ENCODE data around the gene PGP.

Gene PGP

GRCh38 chr16:2190659-2191445, 23.8 kb downstream of the PGP start:
- no peak for DNase-seq
- in situ Hi-C loops (cut with HindIII; ENCODE audit: low pct_ligation_motif_present, low pct_unique_long_range_greater_than_20kb, low sequenced_read_pairs), result no loop called here

GRCh38 chr16:2190002-2190658, 24.5 kb downstream of the PGP start:
- DNase-seq, result no peak
- in situ Hi-C loops (cut with HindIII; ENCODE audit: low pct_ligation_motif_present, low pct_unique_long_range_greater_than_20kb, low sequenced_read_pairs), result no loop called here

- in situ Hi-C loops (cut with HindIII; ENCODE audit: low pct_ligation_motif_present, low pct_unique_long_range_greater_than_20kb, low sequenced_read_pairs), result no loop called here
- DNase-seq, result no peak
These were observed 25.3 kb downstream of the PGP start for GRCh38 chr16:2189252-2189893.

GRCh38 chr16:2188395-2188794, 26.2 kb downstream of the PGP start:
- no peak for DNase-seq
- in situ Hi-C loops (cut with HindIII; ENCODE audit: low pct_ligation_motif_present, low pct_unique_long_range_greater_than_20kb, low sequenced_read_pairs), result no loop called here

- DNase-seq, result no peak
- in situ Hi-C loops (cut with HindIII; ENCODE audit: low pct_ligation_motif_present, low pct_unique_long_range_greater_than_20kb, low sequenced_read_pairs), result no loop called here
These were observed 27.4 kb downstream of the PGP start for GRCh38 chr16:2187212-2187611.

- no peak for DNase-seq
- in situ Hi-C loops (cut with HindIII; ENCODE audit: low pct_ligation_motif_present, low pct_unique_long_range_greater_than_20kb, low sequenced_read_pairs), result no loop called here
These were observed 28.1 kb downstream of the PGP start for GRCh38 chr16:2186505-2186904.

- in situ Hi-C loops (cut with HindIII; ENCODE audit: low pct_ligation_motif_present, low pct_unique_long_range_greater_than_20kb, low sequenced_read_pairs), result no loop called here
These were observed 28.6 kb downstream of the PGP start for GRCh38 chr16:2186064-2186463.

GRCh38 chr16:2184962-2185361, 29.7 kb downstream of the PGP start:
- in situ Hi-C loops (cut with HindIII; ENCODE audit: low pct_ligation_motif_present, low pct_unique_long_range_greater_than_20kb, low sequenced_read_pairs), result no loop called here
- DNase-seq, result no peak

More at GRCh38 chr16:2186064-2186463, 28.6 kb downstream of the PGP start:
- no peak for DNase-seq

GRCh38 chr16:2184346-2184745, 30.3 kb downstream of the PGP start:
- in situ Hi-C loops (cut with HindIII; ENCODE audit: low pct_ligation_motif_present, low pct_unique_long_range_greater_than_20kb, low sequenced_read_pairs), result no loop called here

GRCh38 chr16:2183671-2184070, 31.0 kb downstream of the PGP start:
- no peak for DNase-seq
- in situ Hi-C loops (cut with HindIII; ENCODE audit: low pct_ligation_motif_present, low pct_unique_long_range_greater_than_20kb, low sequenced_read_pairs), result no loop called here

More at GRCh38 chr16:2184346-2184745, 30.3 kb downstream of the PGP start:
- no peak for DNase-seq

GRCh38 chr16:2181952-2182351, 32.7 kb downstream of the PGP start:
- no peak for DNase-seq
- in situ Hi-C loops (cut with HindIII; ENCODE audit: low pct_ligation_motif_present, low pct_unique_long_range_greater_than_20kb, low sequenced_read_pairs), result no loop called here

GRCh38 chr16:2180962-2181923, 33.4 kb downstream of the PGP start:
- no peak for DNase-seq
- in situ Hi-C loops (cut with HindIII; ENCODE audit: low pct_ligation_motif_present, low pct_unique_long_range_greater_than_20kb, low sequenced_read_pairs), result no loop called here

GRCh38 chr16:2180461-2180860, 34.2 kb downstream of the PGP start:
- in situ Hi-C loops (cut with HindIII; ENCODE audit: low pct_ligation_motif_present, low pct_unique_long_range_greater_than_20kb, low sequenced_read_pairs), result no loop called here
- no peak for DNase-seq

- no peak for DNase-seq
- in situ Hi-C loops (cut with HindIII; ENCODE audit: low pct_ligation_motif_present, low pct_unique_long_range_greater_than_20kb, low sequenced_read_pairs), result no loop called here
These were observed 35.1 kb downstream of the PGP start for GRCh38 chr16:2179576-2179975.

- in situ Hi-C loops (cut with HindIII; ENCODE audit: low pct_ligation_motif_present, low pct_unique_long_range_greater_than_20kb, low sequenced_read_pairs), result no loop called here
- DNase-seq, result no peak
These were observed 35.5 kb downstream of the PGP start for GRCh38 chr16:2179107-2179501.

- DNase-seq, result no peak
- in situ Hi-C loops (cut with HindIII; ENCODE audit: low pct_ligation_motif_present, low pct_unique_long_range_greater_than_20kb, low sequenced_read_pairs), result no loop called here
These were observed 36.1 kb downstream of the PGP start for GRCh38 chr16:2178321-2179106.

- no peak for DNase-seq
- in situ Hi-C loops (cut with HindIII; ENCODE audit: low pct_ligation_motif_present, low pct_unique_long_range_greater_than_20kb, low sequenced_read_pairs), result no loop called here
These were observed 37.1 kb downstream of the PGP start for GRCh38 chr16:2177561-2177960.

GRCh38 chr16:2177101-2177500, 37.5 kb downstream of the PGP start:
- DNase-seq, result no peak
- in situ Hi-C loops (cut with HindIII; ENCODE audit: low pct_ligation_motif_present, low pct_unique_long_range_greater_than_20kb, low sequenced_read_pairs), result no loop called here

Measured in ACHN (cell line).